Stomach (tissue), 4 donors: ENCODE measurements around the gene MYDGF.
"Not testable (repeated sequence)": the region's sequence is repeated elsewhere in the genome, so short reads cannot be mapped to it uniquely, and the experiment has no call there.

Experiments
- EP300 ChIP-seq: sonication (generic); formaldehyde crosslinking; IDR thresholded peaks from one replicate; pipeline ENCODE4 v1.6.1; 2017; ENCODE audit warnings: antibody characterized with exemption
- POLR2A ChIP-seq, 4 donors: fragments of 450-650 bp; IDR thresholded peaks; one replicate each; pipeline ENCODE4 v1.6.1; 2016; ENCODE audit warnings: antibody characterized with exemption in 4 of 4, control low read depth in 2 of 4, mild to moderate bottlenecking in 1 of 4, moderate library complexity in 1 of 4
- POLR2AphosphoS5 ChIP-seq, 3 donors: sonication (generic); formaldehyde crosslinking; IDR thresholded peaks; one replicate each; pipeline ENCODE4 v1.6.1; 2016; ENCODE audit warnings: antibody characterized with exemption in 3 of 3
- TF ChIP-seq, protein P1 (sequence below), 7 experiments: fragments of 450-650 bp in 4 of 7; fragments of 200-600 bp in 3 of 7; sonication (generic) in 3 of 7; IDR thresholded peaks; one replicate each; pipeline ENCODE4 v1.5.1; 2016 to 2019; ENCODE audit warnings: antibody characterized with exemption in 7 of 7, control low read depth in 2 of 7, mild to moderate bottlenecking in 1 of 7

GRCh38 chr19:4715178-4715528 lies 45.0 kb upstream of the MYDGF start:
- TF ChIP-seq, protein P1, sequence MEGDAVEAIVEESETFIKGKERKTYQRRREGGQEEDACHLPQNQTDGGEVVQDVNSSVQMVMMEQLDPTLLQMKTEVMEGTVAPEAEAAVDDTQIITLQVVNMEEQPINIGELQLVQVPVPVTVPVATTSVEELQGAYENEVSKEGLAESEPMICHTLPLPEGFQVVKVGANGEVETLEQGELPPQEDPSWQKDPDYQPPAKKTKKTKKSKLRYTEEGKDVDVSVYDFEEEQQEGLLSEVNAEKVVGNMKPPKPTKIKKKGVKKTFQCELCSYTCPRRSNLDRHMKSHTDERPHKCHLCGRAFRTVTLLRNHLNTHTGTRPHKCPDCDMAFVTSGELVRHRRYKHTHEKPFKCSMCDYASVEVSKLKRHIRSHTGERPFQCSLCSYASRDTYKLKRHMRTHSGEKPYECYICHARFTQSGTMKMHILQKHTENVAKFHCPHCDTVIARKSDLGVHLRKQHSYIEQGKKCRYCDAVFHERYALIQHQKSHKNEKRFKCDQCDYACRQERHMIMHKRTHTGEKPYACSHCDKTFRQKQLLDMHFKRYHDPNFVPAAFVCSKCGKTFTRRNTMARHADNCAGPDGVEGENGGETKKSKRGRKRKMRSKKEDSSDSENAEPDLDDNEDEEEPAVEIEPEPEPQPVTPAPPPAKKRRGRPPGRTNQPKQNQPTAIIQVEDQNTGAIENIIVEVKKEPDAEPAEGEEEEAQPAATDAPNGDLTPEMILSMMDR (IDR thresholded peaks at IDR 0.05): not testable (repeated sequence)
- not testable (repeated sequence) for TF ChIP-seq EP300; POLR2A (IDR thresholded peaks at IDR 0.05)
- peak in 2 of 3 donors; percentile 42 to 73 for TF ChIP-seq POLR2AphosphoS5 (IDR thresholded peaks at IDR 0.05)
